Measurements from ENCODE around the gene ERMARD.

Gene ERMARD

GRCh38 chr6:169805242-169805838 lies 53.9 kb downstream of the ERMARD start:
- Histone ChIP-seq H4K20me1 (ENCODE audit: insufficient read depth, low read length, poor library complexity, severe bottlenecking) (no peaks in the 10 kb centered on the region), H3K9me2 (replicated peaks; ENCODE audit: low read depth, low read length) (no peaks in the 10 kb centered on the region), H3K27me3 (ENCODE audit: insufficient read depth, low read length, poor library complexity, severe bottlenecking) (peaks cover 24% of the 10 kb centered on the region), H3K4me1 (ENCODE audit: insufficient read depth, low read length, poor library complexity, severe bottlenecking) (peaks cover 37% of the 10 kb centered on the region), H2AFZ (ENCODE audit: low read length) (no peak overlapping the region), H3K36me3 (ENCODE audit: insufficient read depth, low read length) (no peaks in the 10 kb centered on the region), H3K79me2 (ENCODE audit: insufficient read depth, low read length) (no peaks in the 10 kb centered on the region), H3K9ac (ENCODE audit: low read depth, low read length, poor library complexity, severe bottlenecking) (no peak overlapping the region), H3F3A (ENCODE audit: low read depth) (no peaks in the 10 kb centered on the region), H3K4me3 (ENCODE audit: low read length, poor library complexity, severe bottlenecking) (no peak overlapping the region), H3K4me2 (ENCODE audit: low read depth, low read length, poor library complexity, severe bottlenecking) (no peak overlapping the region), H3K9me3 (ENCODE audit: insufficient read depth, low read depth, low read length) (no peaks in the 10 kb centered on the region)
- TF ChIP-seq CTCF (conservative IDR thresholded peaks at IDR 0.05; ENCODE audit: low read length): no peak
- TF ChIP-seq EZH2phosphoT487 (IDR thresholded peaks at IDR 0.05; ENCODE audit: borderline replicate concordance): no peak

- Histone ChIP-seq H3K9me2 (replicated peaks; ENCODE audit: low read depth, low read length) (no peaks in the 10 kb centered on the region), H2AFZ (ENCODE audit: low read length) (no peak overlapping the region), H3F3A (ENCODE audit: low read depth) (no peaks in the 10 kb centered on the region), H3K4me1 (ENCODE audit: insufficient read depth, low read length, poor library complexity, severe bottlenecking) (peaks cover 35% of the 10 kb centered on the region), H3K9me3 (ENCODE audit: insufficient read depth, low read depth, low read length) (no peaks in the 10 kb centered on the region), H4K20me1 (ENCODE audit: insufficient read depth, low read length, poor library complexity, severe bottlenecking) (no peaks in the 10 kb centered on the region), H3K27me3 (ENCODE audit: insufficient read depth, low read length, poor library complexity, severe bottlenecking) (peaks cover 24% of the 10 kb centered on the region), H3K4me3 (ENCODE audit: low read length, poor library complexity, severe bottlenecking) (no peak overlapping the region), H3K36me3 (ENCODE audit: insufficient read depth, low read length) (no peaks in the 10 kb centered on the region), H3K79me2 (ENCODE audit: insufficient read depth, low read length) (no peaks in the 10 kb centered on the region), H3K9ac (ENCODE audit: low read depth, low read length, poor library complexity, severe bottlenecking) (no peak overlapping the region), H3K4me2 (ENCODE audit: low read depth, low read length, poor library complexity, severe bottlenecking) (no peak overlapping the region)
- TF ChIP-seq EZH2phosphoT487 (IDR thresholded peaks at IDR 0.05; ENCODE audit: borderline replicate concordance) (no peak), CTCF (conservative IDR thresholded peaks at IDR 0.05; ENCODE audit: low read length) (no peak)
Observed at GRCh38 chr6:169806701-169807100, 55.3 kb downstream of the ERMARD start.

DNA sequence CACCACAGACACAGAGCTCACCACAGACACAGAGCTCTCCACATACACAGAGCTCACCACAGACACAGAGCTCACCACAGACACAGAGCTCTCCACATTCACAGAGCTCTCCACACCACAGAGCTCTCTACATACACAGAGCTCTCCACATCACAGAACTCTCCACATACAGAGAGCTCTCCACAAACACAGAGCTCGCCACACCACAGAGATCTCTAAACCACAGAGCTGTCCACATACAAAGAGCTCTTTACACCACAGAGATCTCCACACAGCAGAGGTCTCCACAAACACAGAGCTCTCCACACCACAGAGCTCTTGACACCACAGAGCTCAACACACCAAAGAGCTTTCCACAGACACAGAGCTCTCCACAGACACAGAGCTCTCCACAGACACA lies 55.8 kb downstream of the ERMARD start:
- Histone ChIP-seq H3K27me3 (ENCODE audit: insufficient read depth, low read length, poor library complexity, severe bottlenecking) (peaks cover 24% of the 10 kb centered on the region), H3K79me2 (ENCODE audit: insufficient read depth, low read length) (no peaks in the 10 kb centered on the region), H3K4me3 (ENCODE audit: low read length, poor library complexity, severe bottlenecking) (no peak overlapping the region)

More for the DNA sequence above, 55.8 kb downstream of the ERMARD start:
- Histone ChIP-seq H4K20me1 (ENCODE audit: insufficient read depth, low read length, poor library complexity, severe bottlenecking) (no peaks in the 10 kb centered on the region), H3K4me2 (ENCODE audit: low read depth, low read length, poor library complexity, severe bottlenecking) (no peak overlapping the region), H3K36me3 (ENCODE audit: insufficient read depth, low read length) (no peaks in the 10 kb centered on the region), H3K9me3 (ENCODE audit: insufficient read depth, low read depth, low read length) (no peaks in the 10 kb centered on the region), H3K4me1 (ENCODE audit: insufficient read depth, low read length, poor library complexity, severe bottlenecking) (peaks cover 35% of the 10 kb centered on the region), H3K9ac (ENCODE audit: low read depth, low read length, poor library complexity, severe bottlenecking) (no peak overlapping the region), H3K9me2 (replicated peaks; ENCODE audit: low read depth, low read length) (no peaks in the 10 kb centered on the region), H3F3A (ENCODE audit: low read depth) (no peaks in the 10 kb centered on the region), H2AFZ (ENCODE audit: low read length) (no peak overlapping the region)
- no peak for TF ChIP-seq EZH2phosphoT487 (IDR thresholded peaks at IDR 0.05; ENCODE audit: borderline replicate concordance)
- no peak for TF ChIP-seq CTCF (conservative IDR thresholded peaks at IDR 0.05; ENCODE audit: low read length)
